NCI-H82 treated with DMSO at 0.1 percent for 48 hours (cell line): ENCODE results near the gene USP34.

Source experiments
- DNase-seq: peaks from one replicate; lab custom pipeline; 2025; ENCODE audit not compliant: unreplicated experiment; lab: John Stamatoyannopoulos, UW

The USP34 gene

GRCh38 chr2:61377046-61377445 is 93.8 kb downstream of the USP34 start:
- DNase-seq, result no peak

DNA sequence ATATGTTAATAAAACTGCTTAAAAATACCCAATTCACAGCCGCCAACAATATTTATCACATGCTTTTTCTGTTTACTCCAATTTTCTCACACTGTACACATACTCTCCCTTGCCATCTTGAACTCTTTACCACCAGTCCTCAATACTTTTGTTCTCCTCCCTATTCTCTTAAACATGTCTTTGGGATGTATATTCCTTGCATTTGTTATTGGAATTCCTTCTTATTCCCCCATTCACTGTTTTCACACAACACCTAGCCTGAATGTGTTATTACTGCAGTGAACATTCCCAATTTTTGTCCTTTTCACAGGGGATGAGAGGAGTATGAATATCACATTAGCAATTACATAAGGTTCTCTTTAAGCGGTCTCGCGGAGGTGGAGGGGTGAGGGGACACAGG is 94.7 kb downstream of the USP34 start:
- no peak for DNase-seq

- no peak for DNase-seq
Measured at GRCh38 chr2:61371027-61371426, 99.9 kb downstream of the USP34 start.

GRCh38 chr2:61368687-61369665 is 101.9 kb downstream of the USP34 start:
- DNase-seq, result no peak

DNA sequence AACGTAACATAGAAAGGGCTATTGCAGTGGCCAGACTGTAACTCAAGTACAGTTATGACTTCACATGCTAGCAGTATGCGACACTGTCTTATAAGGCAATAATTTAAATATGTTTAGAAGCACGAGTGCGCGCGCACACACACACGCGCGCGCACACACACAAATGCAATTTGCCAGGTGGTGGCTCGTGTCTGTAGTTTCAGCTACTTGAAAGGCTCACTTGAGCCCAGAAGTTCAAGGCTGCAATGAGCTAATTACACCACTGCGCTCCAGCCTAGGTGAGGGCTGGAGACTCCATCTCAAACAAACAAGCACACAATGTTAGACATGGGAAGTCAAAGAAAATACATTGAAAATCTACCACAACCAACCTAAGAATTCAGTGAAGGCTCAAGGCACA is 103.7 kb downstream of the USP34 start:
- DNase-seq, result no peak

DNA sequence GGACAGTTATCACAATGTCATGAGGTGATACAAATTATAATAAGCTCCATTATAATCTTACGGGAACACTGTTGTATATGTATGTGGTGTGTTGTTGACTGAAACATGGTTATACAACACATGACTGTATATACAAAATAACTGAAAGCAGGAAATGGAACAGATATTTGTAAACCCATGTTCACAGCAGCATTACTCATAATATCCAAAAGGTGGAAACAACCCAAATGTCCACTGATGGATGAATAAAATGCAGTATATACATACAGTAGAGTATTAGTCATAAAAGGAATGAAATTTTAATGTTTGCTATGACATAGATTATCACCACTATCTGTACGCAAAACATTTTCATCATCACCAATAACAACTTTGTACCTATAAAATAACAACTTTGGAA is 107.3 kb downstream of the USP34 start:
- no peak for DNase-seq

DNA sequence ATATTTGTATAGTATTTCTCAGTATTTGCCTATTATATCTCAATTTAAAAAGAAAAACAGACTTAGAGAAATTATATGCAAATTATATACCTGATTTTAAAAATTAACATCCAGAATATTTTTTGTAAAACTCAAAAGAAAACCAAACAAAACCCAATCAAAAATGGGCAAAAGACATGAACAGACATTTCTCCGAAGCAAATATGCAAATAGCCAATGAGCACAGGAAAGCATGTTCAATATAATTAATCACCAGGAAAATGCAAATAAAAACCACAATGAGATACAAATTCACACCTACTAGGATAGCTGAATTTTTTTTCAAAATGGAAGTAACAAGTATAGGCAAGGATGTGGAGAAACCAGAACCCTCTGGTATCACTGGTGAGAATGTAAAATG is 108.0 kb downstream of the USP34 start:
- no peak for DNase-seq

GRCh38 chr2:61361068-61361467 is 109.8 kb downstream of the USP34 start:
- no peak for DNase-seq

GRCh38 chr2:61359058-61359457 is 111.8 kb downstream of the USP34 start:
- no peak for DNase-seq

GRCh38 chr2:61357681-61358080 is 113.2 kb downstream of the USP34 start:
- DNase-seq, result no peak

DNA sequence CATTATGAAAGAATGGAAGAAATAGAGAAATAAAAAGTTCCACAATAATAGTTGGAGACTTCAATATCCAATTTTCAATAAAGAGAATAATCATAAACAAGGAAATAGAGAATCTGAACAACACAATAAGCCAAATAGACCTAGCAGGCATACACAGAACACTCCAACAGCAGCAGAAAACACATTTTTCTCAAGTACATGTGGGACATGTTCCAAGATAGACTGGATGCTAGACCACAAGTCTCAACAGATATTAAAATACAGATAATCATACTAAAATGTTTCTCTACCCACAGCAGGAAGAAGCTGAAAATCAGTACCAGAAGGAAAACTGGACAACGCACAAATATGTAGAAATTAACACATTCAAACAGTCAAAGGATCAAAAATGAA is 113.9 kb downstream of the USP34 start:
- DNase-seq, result no peak

DNA sequence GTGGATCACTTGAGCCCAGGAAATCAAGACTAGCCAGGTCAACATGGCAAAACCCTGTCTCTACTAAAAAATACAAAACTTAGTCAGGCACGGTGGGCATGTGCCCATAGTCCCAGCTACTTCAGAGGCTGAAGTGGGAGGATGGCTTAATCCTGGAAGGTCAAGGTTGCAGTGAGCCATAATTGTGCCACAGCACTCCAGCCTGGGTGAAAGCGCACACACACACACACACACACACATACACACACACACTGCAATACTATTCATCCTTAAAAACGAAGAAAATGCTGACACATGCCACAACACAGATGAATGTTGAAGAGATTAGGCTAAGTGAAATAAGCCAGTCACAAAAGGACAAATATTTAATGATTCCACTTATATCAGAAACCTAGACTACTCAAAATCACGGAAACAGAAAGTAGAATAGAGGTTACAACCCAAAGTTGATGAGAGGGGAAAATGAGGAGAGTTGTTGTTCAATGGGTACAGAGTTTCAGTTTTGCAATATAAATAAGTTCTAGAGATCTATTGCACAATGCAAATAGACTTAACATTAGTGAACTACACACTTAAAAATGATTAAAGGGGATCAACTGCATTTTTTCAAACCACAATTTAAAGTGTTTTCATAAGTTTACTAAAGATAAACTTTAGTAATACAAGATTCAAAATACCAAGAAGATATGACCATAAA is 114.5 kb downstream of the USP34 start:
- DNase-seq, result no peak

GRCh38 chr2:61354543-61355197 is 116.2 kb downstream of the USP34 start:
- DNase-seq, result no peak

GRCh38 chr2:61353909-61354308 is 117.0 kb downstream of the USP34 start:
- DNase-seq, result no peak

DNA sequence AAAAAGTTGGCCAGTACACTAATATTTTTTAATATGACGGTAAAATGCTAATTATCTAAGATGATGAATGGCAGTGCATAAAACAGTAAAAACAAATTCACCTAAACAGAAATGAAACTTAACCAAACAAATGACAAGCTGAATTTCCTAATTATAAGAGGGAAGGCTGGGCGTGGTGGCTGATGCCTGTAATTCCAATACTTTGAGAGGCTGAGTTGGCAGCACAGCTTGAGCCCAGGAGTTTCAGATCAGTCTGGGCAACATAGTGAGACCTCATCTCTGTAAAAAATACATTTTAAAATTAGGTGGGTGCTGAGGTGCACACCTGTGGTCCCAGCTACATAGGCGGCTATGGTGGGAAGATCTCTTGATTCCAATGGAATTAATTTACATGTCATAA is 120.1 kb downstream of the USP34 start:
- no peak for DNase-seq

- no peak for DNase-seq
Measured at GRCh38 chr2:61343141-61343540, 127.7 kb downstream of the USP34 start.

- DNase-seq, result no peak
Measured at GRCh38 chr2:61340242-61340641, 130.6 kb downstream of the USP34 start.

GRCh38 chr2:61338447-61338846 is 132.4 kb downstream of the USP34 start:
- no peak for DNase-seq

DNA sequence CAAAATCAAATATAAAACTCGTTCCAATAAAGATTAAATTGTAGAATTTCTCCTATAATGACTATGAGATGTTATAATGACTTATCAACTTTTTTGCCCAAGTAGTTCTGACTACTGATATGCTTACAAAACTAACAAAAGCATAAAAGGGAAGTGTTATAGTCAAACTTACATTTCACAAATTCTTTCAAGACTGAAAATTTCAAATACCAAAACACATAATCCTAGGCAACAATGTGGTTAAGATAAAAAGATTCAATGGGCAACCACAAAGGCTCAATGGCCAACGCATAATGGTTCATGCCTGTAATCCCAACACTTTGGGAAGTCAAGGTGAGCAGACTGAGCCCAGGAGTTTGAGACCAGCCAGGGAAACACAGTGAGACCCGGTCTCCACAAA is 135.7 kb downstream of the USP34 start:
- DNase-seq, result no peak

GRCh38 chr2:61334466-61334865 is 136.4 kb downstream of the USP34 start:
- DNase-seq, result no peak

DNA sequence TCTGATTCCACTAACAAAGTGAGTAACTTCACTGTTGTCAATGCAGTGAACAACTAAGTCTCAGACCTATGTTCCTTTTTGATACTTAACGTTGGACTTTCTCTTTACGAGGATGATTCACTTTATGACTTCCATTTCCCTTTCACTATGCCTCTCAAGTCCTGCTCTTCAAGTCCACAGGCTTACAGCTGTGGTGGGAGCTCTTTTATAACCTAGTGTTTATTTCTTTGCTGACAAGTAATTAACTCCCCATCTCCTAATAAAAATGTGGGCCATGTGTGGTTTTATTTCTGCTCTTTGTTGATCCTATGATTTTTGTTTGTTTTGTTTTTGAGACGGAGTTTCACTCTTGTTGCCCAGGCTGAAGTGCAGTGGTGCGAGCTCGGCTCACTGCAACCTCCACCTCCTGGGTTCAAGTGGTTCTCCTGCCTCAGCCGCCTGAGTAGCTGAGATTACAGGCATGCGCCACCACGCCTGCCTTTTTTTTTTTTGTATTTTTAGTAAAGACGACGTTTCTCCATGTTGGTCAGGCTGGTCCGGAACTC is 142.1 kb downstream of the USP34 start:
- DNase-seq, result no peak
